Stomach (tissue), 4 donors: ENCODE measurements around the gene RHOT1.

Experiments used
- CTCF ChIP-seq, 7 experiments: fragments of 450-650 bp in 4 of 7; fragments of 200-600 bp in 3 of 7; sonication (generic) in 3 of 7; IDR thresholded peaks; one replicate each; pipeline ENCODE4 v1.5.1; 2016 to 2019; ENCODE audit warnings: antibody characterized with exemption in 7 of 7, control low read depth in 2 of 7, mild to moderate bottlenecking in 1 of 7
- EP300 ChIP-seq: sonication (generic); formaldehyde crosslinking; IDR thresholded peaks from one replicate; pipeline ENCODE4 v1.6.1; 2017; ENCODE audit warnings: antibody characterized with exemption
- POLR2A ChIP-seq, 4 donors: fragments of 450-650 bp; IDR thresholded peaks; one replicate each; pipeline ENCODE4 v1.6.1; 2016; ENCODE audit warnings: antibody characterized with exemption in 4 of 4, control low read depth in 2 of 4, mild to moderate bottlenecking in 1 of 4, moderate library complexity in 1 of 4
- POLR2AphosphoS5 ChIP-seq, 3 donors: sonication (generic); formaldehyde crosslinking; IDR thresholded peaks; one replicate each; pipeline ENCODE4 v1.6.1; 2016; ENCODE audit warnings: antibody characterized with exemption in 3 of 3

- TF ChIP-seq EP300 (no peak), CTCF (IDR thresholded peaks at IDR 0.05) (no peak), POLR2A (IDR thresholded peaks at IDR 0.05) (no peak), POLR2AphosphoS5 (IDR thresholded peaks at IDR 0.05) (no peak)
Measured at GRCh38 chr17:32222621-32223020, 80.3 kb downstream of the RHOT1 start.
